ENCODE data around the gene ACVR2A. TPM values are rescaled to one million over a fixed set of nuclear protein-coding genes. Genes with fewer than 3 reads are reported as not detected.

The ACVR2A gene
- total RNA-seq, 1 donor from 2014 or later: 10.0 TPM

DNA sequence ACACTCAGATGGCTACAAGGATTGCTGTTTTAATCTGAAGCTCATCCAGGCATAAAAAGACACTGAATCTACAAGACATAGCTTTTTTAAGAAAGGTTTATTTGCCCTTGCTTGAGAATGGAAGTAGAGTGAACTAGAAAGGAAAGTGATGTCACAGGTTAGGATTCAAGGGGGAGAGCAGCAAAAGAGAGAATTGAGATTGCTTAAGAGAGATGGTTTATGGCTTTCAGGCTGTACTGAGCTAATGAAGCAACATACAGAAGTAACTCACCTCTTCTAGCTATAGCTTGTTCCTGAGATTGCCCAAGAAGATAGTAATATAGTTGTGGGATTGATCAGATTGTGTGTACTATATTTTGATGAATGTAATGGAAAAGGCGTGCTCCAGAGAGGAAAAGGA lies 26.1 kb upstream of the ACVR2A start:
- peak; percentile 42 for DNase-seq (ENCODE audit: low read depth)
- no peak for FAIRE-seq
- H3K36me3 ChIP-seq (ENCODE audit: control insufficient read depth, insufficient read depth, low read length): no peaks in the 10 kb centered on the region
- no peak overlapping the region for H3K4me3 ChIP-seq (ENCODE audit: low read depth, low read length)
- TF ChIP-seq, protein P1, sequence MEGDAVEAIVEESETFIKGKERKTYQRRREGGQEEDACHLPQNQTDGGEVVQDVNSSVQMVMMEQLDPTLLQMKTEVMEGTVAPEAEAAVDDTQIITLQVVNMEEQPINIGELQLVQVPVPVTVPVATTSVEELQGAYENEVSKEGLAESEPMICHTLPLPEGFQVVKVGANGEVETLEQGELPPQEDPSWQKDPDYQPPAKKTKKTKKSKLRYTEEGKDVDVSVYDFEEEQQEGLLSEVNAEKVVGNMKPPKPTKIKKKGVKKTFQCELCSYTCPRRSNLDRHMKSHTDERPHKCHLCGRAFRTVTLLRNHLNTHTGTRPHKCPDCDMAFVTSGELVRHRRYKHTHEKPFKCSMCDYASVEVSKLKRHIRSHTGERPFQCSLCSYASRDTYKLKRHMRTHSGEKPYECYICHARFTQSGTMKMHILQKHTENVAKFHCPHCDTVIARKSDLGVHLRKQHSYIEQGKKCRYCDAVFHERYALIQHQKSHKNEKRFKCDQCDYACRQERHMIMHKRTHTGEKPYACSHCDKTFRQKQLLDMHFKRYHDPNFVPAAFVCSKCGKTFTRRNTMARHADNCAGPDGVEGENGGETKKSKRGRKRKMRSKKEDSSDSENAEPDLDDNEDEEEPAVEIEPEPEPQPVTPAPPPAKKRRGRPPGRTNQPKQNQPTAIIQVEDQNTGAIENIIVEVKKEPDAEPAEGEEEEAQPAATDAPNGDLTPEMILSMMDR (IDR thresholded peaks at IDR 0.05; ENCODE audit: insufficient read depth, low read length, severe bottlenecking): no peak
- H3K27me3 ChIP-seq (ENCODE audit: control insufficient read depth, insufficient read depth, low read length): no peaks in the 10 kb centered on the region

GRCh38 chr2:147824620-147825019 lies 20.2 kb upstream of the ACVR2A start:
- TF ChIP-seq, protein P1 (IDR thresholded peaks at IDR 0.05; ENCODE audit: insufficient read depth, low read length, severe bottlenecking): no peak
- FAIRE-seq: no peak
- H3K36me3 ChIP-seq (ENCODE audit: control insufficient read depth, insufficient read depth, low read length): no peaks in the 10 kb centered on the region
- no peaks in the 10 kb centered on the region for H3K27me3 ChIP-seq (ENCODE audit: control insufficient read depth, insufficient read depth, low read length)
- H3K4me3 ChIP-seq (ENCODE audit: low read depth, low read length): no peak overlapping the region
- DNase-seq (ENCODE audit: low read depth): no peak

GRCh38 chr2:147826278-147827087 lies 18.3 kb upstream of the ACVR2A start:
- Histone ChIP-seq H3K27me3 (ENCODE audit: control insufficient read depth, insufficient read depth, low read length) (no peaks in the 10 kb centered on the region), H3K4me3 (ENCODE audit: low read depth, low read length) (no peak overlapping the region), H3K36me3 (ENCODE audit: control insufficient read depth, insufficient read depth, low read length) (no peaks in the 10 kb centered on the region)
- FAIRE-seq (no peak), DNase-seq (ENCODE audit: low read depth) (no peak)
- TF ChIP-seq, protein P1 (IDR thresholded peaks at IDR 0.05; ENCODE audit: insufficient read depth, low read length, severe bottlenecking): no peak

DNA sequence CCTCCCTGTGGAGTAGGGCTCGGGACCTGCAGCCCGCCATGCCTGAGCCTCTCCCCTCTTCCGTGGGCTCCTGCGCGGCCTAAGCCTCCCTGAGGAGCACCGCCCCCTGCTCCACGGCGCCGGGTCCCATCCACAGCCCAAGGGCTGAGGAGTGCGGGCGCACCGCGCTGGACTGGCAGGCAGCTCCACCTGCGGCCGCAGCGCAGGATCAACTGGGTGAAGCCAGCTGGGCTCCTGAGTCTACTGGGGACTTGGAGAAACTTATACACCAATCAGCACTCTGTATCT lies 17.8 kb upstream of the ACVR2A start:
- Histone ChIP-seq H3K27me3 (ENCODE audit: control insufficient read depth, insufficient read depth, low read length) (no peaks in the 10 kb centered on the region), H3K36me3 (ENCODE audit: control insufficient read depth, insufficient read depth, low read length) (no peaks in the 10 kb centered on the region), H3K4me3 (ENCODE audit: low read depth, low read length) (no peak overlapping the region)
- TF ChIP-seq, protein P1 (IDR thresholded peaks at IDR 0.05; ENCODE audit: insufficient read depth, low read length, severe bottlenecking): no peak
- DNase-seq (ENCODE audit: low read depth) (no peak), FAIRE-seq (no peak)

DNA sequence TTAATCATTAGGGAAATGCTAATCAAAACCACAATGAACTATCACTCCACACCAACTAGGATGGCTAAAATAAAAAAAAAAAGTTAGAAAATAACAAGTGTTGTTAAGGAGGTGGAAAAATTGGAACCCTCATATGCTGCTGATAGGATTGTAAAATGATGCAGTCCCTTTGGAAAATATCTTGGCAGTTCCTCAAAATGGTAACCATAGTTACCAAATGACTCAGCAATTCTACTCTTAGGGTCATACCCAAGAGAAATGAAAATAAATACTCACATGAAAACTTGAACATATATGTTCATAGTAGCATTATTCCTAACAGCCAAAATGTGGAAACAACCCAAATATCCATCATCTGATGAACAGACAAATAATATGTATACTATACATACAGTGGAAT lies 15.7 kb upstream of the ACVR2A start:
- TF ChIP-seq, protein P1 (IDR thresholded peaks at IDR 0.05; ENCODE audit: insufficient read depth, low read length, severe bottlenecking): no peak
- FAIRE-seq (no peak), DNase-seq (ENCODE audit: low read depth) (peak; percentile 79)
- Histone ChIP-seq H3K36me3 (ENCODE audit: control insufficient read depth, insufficient read depth, low read length) (no peaks in the 10 kb centered on the region), H3K4me3 (ENCODE audit: low read depth, low read length) (no peak overlapping the region), H3K27me3 (ENCODE audit: control insufficient read depth, insufficient read depth, low read length) (no peaks in the 10 kb centered on the region)

GRCh38 chr2:147836099-147836498 lies 8.7 kb upstream of the ACVR2A start:
- no peaks in the 10 kb centered on the region for H3K36me3 ChIP-seq (ENCODE audit: control insufficient read depth, insufficient read depth, low read length)
- no peaks in the 10 kb centered on the region for H3K27me3 ChIP-seq (ENCODE audit: control insufficient read depth, insufficient read depth, low read length)
- H3K4me3 ChIP-seq (ENCODE audit: low read depth, low read length): no peak overlapping the region
- FAIRE-seq (no peak), DNase-seq (ENCODE audit: low read depth) (no peak)
- TF ChIP-seq, protein P1 (IDR thresholded peaks at IDR 0.05; ENCODE audit: insufficient read depth, low read length, severe bottlenecking): no peak

All from bronchial epithelial cell (primary cell).